Peyer's patch (tissue), 4 donors: ENCODE data around the gene HSP90AA1.

ENCODE experiments used
- CTCF ChIP-seq, 6 experiments: fragments of 450-650 bp in 4 of 6; fragments of 200-600 bp in 2 of 6; sonication (generic) in 1 of 6; IDR thresholded peaks; one replicate each; pipeline ENCODE4 v1.5.1; 2017 to 2019; ENCODE audit warnings: antibody characterized with exemption in 6 of 6, mild to moderate bottlenecking in 3 of 6, moderate library complexity in 1 of 6
- POLR2A ChIP-seq, 2 donors: fragments of 450-650 bp; IDR thresholded peaks; one replicate each; pipeline ENCODE4 v1.5.1; 2017; ENCODE audit warnings: antibody characterized with exemption in 2 of 2, mild to moderate bottlenecking in 2 of 2, moderate library complexity in 2 of 2

GRCh38 chr14:102052522-102052921 lies 34.3 kb downstream of the HSP90AA1 start:
- TF ChIP-seq CTCF (IDR thresholded peaks at IDR 0.05) (no peak), POLR2A (IDR thresholded peaks at IDR 0.05) (no peak)
